GM19467 (cell line): ENCODE data around the gene COL19A1.
"Not testable (repeated sequence)": the region's sequence is repeated elsewhere in the genome, so short reads cannot be mapped to it uniquely, and the experiment has no call there.

ENCODE experiments used
- ATAC-seq: cut with Tn5 transposase; IDR thresholded peaks from one replicate; pipeline ENCODE4 v1.9.1; 2021; ENCODE audit warnings: mild to moderate bottlenecking, moderate library complexity; ENCODE audit not compliant: unreplicated experiment

COL19A1 gene

DNA sequence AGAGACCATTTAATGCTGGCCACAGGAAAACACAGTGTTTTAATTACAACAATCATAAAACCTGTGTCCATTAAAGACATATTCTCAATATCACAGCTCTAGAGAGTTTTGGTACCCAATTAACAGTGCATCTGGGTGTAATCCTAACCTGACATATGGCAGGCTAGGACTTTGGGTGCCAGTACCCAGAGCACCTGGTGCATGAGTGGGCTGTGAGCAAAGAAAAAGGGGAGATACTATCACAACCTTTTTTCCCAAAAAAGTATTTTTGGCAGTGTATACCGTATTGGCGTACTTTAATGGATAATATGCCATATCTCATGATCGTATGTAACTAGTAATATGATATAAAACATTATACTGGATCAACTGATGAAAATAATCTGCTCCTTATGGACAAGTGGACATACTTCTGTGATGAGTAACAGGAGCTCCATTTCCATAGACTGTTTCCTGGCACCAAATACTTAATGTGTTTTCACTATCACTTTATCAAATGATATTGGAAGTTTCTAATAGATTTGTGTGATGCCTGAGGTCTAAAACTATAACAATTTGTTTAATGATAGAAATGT is 91.7 kb downstream of the COL19A1 start:
- no peak for ATAC-seq

- ATAC-seq: no peak
Observed at GRCh38 chr6:69958978-69959377, 92.6 kb downstream of the COL19A1 start.

DNA sequence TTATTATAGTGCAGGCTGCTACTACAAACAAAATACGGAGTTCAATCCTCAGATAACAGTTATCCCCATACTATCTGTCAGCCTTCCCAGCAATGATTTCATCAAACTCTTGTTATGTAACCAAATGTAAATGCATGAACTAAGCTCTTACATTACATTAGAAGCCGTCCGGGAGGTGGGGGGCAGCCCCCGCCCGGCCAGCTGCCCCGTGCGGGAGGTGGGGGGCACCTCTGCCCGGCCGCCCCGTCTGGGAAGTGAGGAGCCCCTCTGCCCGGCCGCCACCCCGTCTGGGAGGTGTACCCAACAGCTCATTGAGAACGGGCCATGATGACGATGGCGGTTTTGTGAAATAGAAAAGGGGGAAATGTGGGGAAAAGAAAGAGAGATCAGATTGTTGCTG is 99.6 kb downstream of the COL19A1 start:
- ATAC-seq: not testable (repeated sequence)

- ATAC-seq: no peak
Observed at GRCh38 chr6:69973138-69973537, 106.8 kb downstream of the COL19A1 start.

- ATAC-seq: no peak
Observed at GRCh38 chr6:69973763-69974162, 107.4 kb downstream of the COL19A1 start.

DNA sequence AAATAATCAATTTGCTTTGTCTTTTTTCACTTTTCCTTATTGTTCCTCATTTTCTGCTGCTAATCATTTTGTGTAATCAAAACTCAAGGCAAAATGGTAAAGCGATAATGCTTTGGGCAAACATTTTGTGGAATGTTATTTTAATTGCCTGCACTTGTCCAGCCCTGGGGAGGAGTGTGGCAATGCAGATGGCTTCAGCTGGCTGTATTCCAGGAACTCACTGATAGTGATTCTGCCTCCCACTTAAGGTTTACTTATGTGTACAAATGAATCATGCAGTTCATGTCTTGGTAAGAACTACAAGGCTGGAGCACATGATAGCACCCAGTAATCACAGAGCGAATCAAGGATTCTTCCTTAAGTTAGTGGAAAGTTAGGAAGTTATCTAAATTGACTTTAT is 107.8 kb downstream of the COL19A1 start:
- ATAC-seq: no peak

DNA sequence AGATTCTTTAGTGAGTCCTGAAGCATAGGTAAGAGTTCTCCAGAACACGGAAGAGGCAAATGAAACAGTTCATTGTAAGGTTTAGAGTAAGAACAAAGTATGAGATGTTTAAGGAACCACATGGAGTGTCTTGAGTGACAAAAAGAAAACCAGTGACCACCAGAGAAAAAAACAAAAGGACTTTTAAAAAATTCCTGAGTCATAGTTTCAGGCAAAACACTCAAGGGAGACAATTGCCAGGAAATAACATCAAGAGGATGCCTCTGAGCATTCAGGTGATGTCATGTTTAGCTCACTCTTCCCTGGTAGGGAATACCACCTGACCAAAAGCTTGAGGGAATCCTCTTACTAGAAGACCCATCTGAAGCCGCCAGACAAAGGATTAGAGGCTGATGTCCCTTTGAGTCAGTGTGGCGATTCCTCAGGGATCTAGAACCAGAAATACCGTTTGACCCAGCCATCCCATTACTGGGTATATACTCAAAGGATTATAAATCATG is 110.3 kb downstream of the COL19A1 start:
- no peak for ATAC-seq

GRCh38 chr6:69980624-69981023 is 114.3 kb downstream of the COL19A1 start:
- ATAC-seq: no peak

GRCh38 chr6:69984506-69984905 is 118.2 kb downstream of the COL19A1 start:
- no peak for ATAC-seq

GRCh38 chr6:69985180-69985579 is 118.8 kb downstream of the COL19A1 start:
- no peak for ATAC-seq

GRCh38 chr6:69987550-69987949 is 121.2 kb downstream of the COL19A1 start:
- no peak for ATAC-seq

DNA sequence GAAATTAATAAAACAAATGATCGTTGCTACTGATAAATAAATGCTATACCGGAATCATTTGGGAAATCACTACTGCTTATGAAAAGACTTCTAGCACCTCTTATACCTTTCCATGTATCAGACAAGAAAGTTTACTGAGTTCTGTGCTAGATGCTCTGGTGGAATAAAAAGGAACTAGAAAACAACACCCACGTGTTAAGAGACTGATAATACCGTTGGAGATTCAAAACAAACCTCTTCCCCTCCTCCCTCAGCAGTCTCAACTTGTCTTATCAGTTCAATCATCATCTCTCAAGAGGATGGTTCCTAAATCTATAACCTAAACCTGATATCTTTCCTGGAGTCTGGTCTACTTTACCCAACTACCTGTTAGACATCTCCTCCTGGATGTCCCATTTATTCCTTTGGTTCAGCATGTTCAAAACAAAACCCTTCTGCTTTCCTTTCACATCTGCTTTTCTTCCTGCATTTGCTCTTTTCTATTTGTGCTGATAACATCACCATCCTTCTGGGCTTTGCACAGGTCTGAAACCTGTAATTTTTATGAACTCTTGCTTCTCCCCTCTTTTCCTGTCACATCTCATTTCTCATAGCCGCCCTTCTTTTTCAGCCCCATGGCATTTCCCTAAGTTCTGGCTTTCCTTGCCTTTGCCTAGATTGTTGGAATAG is 122.2 kb downstream of the COL19A1 start:
- no peak for ATAC-seq

GRCh38 chr6:69994251-69994650 is 127.9 kb downstream of the COL19A1 start:
- no peak for ATAC-seq

- no peak for ATAC-seq
Observed at GRCh38 chr6:70008189-70008588, 141.8 kb downstream of the COL19A1 start.

DNA sequence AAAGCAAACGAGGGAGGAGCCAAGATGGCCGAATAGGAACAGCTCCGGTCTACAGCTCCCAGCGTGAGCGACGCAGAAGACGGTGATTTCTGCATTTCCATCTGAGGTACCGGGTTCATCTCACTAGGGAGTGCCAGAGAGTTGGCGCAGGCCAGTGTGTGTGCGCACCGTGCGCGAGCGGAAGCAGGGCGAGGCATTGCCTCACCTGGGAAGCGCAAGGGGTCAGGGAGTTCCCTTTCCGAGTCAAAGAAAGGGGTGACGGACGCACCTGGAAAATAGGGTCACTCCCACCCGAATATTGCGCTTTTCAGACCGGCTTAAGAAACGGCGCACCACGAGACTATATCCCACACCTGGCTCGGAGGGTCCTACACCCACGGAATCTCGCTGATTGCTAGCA is 144.0 kb downstream of the COL19A1 start:
- ATAC-seq: not testable (repeated sequence)

DNA sequence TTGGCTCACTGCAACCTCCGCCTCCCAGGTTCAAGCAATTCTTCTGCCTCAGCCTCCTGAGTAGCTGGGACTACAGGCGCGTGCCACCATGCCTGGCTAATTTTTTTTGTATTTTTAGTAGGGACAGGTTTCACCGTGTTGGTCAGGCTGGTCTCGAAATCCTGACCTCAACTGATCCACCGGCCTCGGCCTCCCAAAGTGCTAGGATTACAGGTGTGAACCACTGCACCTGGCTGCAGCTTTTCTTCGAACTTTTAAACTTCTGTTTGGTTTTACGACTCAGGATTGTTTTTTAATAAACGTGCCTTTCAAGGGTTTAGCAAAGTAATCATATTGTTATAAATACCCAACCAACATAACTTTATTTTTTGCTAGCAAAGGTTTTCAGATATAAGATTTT is 156.8 kb downstream of the COL19A1 start:
- not testable (repeated sequence) for ATAC-seq

GRCh38 chr6:70028246-70028645 is 161.9 kb downstream of the COL19A1 start:
- ATAC-seq: no peak

- no peak for ATAC-seq
Observed at GRCh38 chr6:70028926-70029325, 162.6 kb downstream of the COL19A1 start.

DNA sequence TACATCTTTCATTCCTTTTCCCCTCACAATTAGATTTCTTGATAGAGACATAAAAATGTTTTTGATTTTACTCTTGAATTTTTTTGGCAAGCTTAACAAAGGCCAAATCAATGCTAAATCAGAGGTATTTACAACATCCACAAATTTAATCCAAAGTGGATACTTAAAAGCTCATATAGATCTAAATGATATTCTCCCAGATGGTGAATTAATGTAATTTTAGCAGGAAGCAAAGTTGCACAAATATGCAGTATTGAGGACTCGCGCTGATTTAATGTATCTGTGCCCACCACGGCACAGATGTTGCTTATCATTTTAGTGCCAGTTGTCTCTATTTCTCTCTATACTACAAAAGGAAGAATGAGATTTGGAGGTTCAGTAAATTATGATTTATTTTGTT is 167.4 kb downstream of the COL19A1 start:
- no peak for ATAC-seq

- ATAC-seq: no peak
Observed at GRCh38 chr6:70037445-70037844, 171.1 kb downstream of the COL19A1 start.

DNA sequence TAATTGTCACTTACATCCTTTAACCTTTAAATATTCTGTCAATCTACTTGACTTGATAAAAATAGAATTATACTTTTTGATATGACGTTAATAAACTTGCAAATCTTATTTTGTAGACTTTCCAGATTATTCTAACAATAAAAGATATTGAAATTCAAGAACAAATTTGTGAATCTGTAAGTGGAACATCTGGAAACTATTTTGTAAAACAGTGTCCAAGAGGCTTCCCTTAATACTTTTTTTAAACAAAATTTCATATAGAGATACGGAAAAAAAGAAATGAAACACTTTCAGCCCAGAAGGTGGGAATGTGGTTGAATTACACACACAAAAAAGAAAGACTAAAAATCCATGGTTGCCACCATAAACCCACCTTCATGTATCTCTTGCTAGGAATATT is 174.4 kb downstream of the COL19A1 start:
- no peak for ATAC-seq

- no peak for ATAC-seq
Observed at GRCh38 chr6:70041411-70041810, 175.1 kb downstream of the COL19A1 start.

DNA sequence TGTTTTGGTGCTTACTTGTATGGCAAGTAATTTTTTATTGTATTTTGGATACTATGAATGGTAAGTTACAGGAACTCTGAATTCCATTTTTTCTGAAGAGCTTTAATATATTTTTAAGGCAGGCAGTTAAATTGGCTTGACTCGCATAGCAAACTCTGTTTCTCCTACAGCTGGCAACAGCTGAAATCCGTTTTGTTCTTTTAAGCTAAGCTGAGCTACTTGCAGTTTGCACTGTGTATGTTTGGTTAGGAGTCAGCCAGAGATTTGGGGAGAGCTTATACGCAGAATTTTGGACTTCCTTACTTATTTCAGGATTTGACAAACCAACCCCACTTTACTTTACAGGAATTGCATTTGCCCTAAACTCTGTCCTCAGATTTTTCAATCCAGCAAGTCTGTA is 179.1 kb downstream of the COL19A1 start:
- ATAC-seq: no peak
